ENCODE data around the gene AP1B1.
"Not testable (repeated sequence)": the region's sequence is repeated elsewhere in the genome, so short reads cannot be mapped to it uniquely, and the experiment has no call there.

AP1B1 gene

DNA sequence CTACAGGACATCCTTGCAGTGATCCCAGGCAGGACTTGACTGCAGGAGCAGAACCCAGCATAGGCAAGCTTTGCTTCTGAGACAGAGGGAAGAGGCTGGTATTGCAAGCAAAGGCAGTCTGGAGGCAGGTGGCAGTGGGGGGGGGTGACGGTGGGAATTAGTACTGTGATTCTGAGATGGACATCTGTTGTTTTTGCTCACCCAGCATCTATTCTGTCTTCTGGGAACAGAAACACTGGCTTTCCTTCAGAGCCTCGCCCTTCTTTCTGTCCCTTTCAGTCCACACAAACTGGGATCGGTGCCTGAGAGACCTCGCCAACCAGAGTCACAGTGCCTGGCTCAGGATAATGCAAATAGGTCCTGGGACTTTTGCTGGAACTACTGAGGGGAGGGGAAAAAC lies 41.7 kb downstream of the AP1B1 start:
- no peak for DNase-seq

DNA sequence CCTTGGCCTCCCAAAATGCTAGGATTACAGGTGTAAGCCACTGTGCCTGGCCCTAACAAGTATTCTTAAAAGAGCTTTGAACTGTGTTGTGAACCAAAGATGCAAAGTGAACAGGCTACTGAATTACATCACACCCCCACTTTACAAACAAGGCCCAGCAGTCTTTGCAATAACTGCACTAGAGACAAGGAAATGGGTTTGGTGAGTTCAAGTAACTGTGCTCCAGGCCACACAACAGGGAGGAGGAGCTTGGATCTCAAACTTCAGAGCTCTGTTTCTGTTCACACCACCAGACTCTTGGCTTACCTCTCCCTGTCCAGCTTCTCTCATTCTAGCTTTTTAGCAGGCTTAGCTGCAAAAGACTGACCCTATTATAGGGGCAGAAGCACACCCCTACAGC lies 42.4 kb downstream of the AP1B1 start:
- DNase-seq: no peak

DNA sequence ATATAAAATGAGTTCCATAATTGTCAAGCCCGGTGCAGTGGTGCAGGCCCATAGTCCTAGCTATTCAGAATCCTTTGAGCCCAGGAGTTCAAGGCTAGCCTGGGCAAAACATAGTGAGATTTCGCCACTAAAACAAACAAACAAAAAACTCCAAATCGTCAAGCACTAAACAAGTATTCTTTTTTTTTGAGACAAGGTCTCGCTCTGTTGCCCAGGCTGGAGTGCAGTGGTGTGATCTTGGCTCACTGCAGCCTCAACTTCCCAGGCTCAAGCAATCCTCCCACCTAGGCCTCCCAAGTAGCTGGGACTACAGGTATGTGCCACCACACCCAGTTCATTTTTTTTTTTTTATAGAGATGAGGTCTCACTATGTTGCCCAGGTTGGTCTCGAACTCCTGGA lies 43.5 kb downstream of the AP1B1 start:
- not testable (repeated sequence) for DNase-seq

DNA sequence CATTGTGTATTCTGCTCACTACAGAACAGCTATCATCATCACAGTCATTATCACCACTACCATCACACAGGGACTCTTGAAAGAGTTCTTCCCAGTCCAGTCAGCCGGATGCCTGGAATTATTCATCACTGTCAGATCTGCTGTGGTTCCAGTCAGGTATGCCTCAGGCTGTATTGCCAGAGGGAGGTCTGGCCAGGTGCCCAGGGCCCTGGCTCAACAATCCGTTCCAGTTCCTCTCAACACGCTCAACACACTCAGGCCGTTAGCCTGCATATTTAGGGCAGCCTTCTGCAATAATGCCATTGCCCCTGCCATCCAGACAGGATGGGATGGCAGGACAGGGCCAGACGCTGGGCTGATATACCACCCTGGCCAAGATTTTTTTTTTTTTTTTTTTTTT lies 44.2 kb downstream of the AP1B1 start:
- no peak for DNase-seq

GRCh38 chr22:29343313-29343805 lies 45.0 kb downstream of the AP1B1 start:
- no peak for DNase-seq

- DNase-seq: no peak
Measured at GRCh38 chr22:29342577-29343312, 45.6 kb downstream of the AP1B1 start.

- DNase-seq: no peak
Measured at GRCh38 chr22:29342177-29342576, 46.2 kb downstream of the AP1B1 start.

DNA sequence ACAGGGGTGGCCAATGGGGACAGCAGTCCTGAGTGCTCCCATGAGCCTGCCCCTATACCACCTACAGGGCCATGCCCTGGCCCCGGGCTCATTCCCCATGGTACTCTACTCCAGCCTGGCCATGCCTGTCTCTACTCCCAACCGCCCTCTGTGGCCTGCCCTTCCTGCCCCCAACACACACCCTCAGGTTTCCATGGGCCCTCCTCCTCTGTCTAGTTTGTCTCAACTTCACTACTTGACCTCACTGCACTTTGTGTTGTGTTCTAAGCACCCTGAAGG lies 46.6 kb downstream of the AP1B1 start:
- DNase-seq: no peak

- DNase-seq: no peak
Measured at GRCh38 chr22:29341056-29341848, 47.1 kb downstream of the AP1B1 start.

- DNase-seq: no peak
Measured at GRCh38 chr22:29340566-29340965, 47.8 kb downstream of the AP1B1 start.

GRCh38 chr22:29339381-29340235 lies 48.8 kb downstream of the AP1B1 start:
- no peak for DNase-seq

DNA sequence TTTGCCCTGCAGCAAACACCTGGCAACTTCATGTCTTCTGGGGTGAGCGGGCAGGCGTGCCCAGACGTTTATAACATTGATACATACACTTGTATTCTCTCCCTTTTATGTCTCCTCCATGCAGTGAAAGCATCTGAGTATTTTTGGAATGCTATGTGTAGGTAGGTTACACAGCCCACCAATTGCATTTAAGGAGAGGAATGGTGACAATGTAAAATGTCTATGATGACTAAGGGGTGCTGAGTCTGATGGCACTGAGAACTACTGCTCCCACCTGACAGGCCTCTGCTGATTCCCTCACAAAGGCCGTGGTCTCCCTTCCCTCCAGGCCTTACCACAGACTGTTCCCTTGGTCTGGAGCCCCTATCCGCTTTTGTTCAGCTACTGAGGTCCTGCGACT lies 50.0 kb downstream of the AP1B1 start:
- no peak for DNase-seq

GRCh38 chr22:29337631-29338284 lies 50.6 kb downstream of the AP1B1 start:
- no peak for DNase-seq

GRCh38 chr22:29336751-29337490 lies 51.4 kb downstream of the AP1B1 start:
- DNase-seq: no peak

DNA sequence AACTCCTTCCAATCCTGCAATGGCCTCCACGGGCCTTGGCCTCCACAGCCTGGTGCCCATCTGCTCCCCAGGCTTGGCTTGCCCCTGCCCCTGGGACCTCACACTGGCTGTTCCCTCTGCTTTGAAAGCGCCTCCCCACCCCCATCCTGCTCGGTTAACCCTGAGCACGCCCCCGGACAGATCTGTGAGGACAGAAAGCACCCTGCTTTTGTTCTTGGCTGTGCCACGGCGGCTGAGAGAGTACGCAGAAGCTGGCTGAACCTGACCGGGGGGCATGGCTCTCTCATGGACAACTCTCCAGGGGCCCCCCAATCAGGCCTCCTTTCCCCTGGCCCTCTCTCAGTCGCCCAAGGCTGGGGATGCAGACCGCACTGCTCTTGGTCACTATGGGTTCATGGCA lies 52.7 kb downstream of the AP1B1 start:
- DNase-seq: no peak

DNA sequence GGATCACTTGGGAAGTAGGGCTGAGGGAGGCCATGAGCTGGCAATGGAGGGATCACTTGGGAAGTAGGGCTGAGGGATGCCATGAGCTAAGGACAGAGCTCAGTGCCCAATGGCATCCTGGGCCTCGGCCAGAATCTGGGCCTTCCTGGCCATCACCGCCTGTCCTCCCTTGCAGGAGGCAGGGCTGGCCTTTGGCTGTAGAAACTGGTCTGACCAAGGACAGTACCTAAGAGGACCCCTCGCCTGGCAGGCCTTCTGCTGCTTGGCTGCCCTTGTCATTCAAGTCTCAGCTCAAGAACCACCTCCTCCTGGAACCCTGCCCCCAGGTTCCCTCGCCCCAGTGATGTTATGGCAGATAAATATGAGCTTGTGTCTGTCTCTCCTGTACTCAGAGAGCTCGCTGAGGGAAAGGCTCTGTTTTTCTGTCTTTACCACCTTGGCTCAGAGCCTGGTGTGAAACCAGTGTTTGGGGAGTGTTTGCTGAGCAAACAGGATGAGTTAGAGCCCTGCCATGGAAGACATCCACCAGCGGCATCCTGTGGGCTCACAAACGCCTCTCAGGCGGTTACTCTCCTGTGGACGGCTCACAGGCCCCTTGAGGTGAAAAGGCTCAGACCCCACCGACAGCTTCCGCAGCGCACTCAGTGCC lies 53.5 kb downstream of the AP1B1 start:
- DNase-seq: no peak

GRCh38 chr22:29334148-29334547 lies 54.2 kb downstream of the AP1B1 start:
- no peak for DNase-seq

DNA sequence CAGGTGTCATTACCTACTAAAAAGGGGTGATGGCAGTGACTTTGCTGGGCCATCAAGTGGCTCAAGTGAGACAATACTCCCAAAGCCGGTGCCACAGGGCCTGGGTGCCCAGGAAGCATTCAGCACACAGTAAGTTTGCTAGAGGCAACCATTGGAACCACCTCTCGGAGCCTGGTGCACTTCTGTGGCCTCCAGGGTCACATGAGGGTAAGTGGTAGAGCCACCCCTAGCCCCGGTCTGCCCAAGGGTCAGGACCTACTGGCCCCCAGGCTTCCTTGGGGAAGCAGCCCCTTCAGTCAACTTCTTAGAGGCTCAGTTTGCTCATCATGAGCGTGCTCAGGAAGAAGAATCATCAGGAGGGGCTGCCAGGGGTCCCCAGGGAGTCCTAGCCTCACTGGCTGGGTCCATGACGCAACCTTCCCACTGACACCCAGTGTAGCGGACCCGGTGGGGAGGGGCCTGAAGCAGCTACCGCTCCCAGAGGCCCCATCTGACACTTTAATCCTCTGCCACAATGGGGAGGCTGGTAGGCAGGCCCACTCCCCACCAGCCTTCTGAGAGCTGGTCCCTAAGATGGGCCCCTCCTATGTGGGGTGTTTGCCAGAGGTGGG lies 55.4 kb downstream of the AP1B1 start:
- no peak for DNase-seq

GRCh38 chr22:29331658-29332300 lies 56.6 kb downstream of the AP1B1 start:
- DNase-seq: no peak

DNA sequence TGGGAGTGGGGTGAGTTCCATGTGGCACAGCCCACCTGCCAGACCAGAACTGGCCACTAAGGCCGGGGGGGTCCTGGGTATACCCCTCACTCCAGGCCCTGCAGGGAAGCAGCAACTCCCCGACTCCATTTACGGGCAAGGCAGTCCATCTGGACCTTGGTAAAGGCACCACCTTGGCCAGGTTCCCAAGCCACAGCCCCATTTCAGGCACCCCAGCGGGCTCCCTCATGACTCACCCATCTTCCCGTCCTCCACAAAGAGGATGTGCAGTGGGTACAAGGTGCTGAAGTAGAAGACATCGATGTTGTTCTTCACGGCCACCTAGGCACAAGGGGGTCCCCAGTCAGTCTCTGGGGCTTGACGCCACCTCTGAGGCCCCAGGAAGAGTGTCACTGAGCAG lies 57.2 kb downstream of the AP1B1 start:
- no peak for DNase-seq

DNA sequence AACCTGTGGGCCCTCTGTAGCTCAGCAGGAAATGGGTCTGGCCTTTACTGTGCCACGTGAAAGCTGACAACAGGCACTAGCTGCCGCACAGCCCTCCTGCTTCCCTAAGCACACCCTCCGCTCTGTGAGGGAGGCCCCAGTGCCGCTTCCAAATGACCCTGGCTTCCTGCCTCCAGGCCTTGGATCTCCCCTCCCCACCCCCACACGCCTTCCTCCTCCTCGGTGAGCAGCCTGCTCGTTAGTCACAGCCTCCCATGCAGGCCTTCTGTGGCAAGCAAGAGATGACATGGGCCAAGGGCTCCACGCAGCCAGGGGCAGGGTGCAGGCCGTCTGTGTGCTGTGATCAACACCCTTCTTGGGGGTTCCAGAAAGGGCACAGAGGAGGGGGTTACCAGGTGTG lies 57.6 kb downstream of the AP1B1 start:
- no peak for DNase-seq

Measured in stimulated activated CD4-positive, alpha-beta T cell treated with anti-CD3 and anti-CD28 coated beads, Interleukin-12 subunit alpha, Interleukin-12 subunit beta, amount 100 ng/mL, for 4 hours (primary cell).